Spinal cord (tissue), 10 donors: ENCODE results near the gene KRTAP3-1. TPM values are rescaled to one million over a fixed set of nuclear protein-coding genes. Genes with fewer than 3 reads are reported as not detected.

ENCODE experiments used
- DNase-seq, 6 donors: peaks; one replicate each; pipeline versions ENCODE4 v3.0.0 to v3.0.0-alpha.2; 2013 to 2015; ENCODE audit warnings: low spot score in 6 of 6, low read depth in 4 of 6
- H3K27ac ChIP-seq: one replicate; pipeline ENCODE4 v1.5.1; 2013; ENCODE audit warnings: low read depth, low read length, control low read depth
- H3K27me3 ChIP-seq: one replicate; pipeline ENCODE4 v1.6.1; 2013; ENCODE audit warnings: low read length; ENCODE audit not compliant: control insufficient read depth, insufficient read depth
- H3K36me3 ChIP-seq: one replicate; pipeline ENCODE4 v1.6.1; 2013; ENCODE audit warnings: low read length; ENCODE audit not compliant: control insufficient read depth, insufficient read depth
- H3K4me1 ChIP-seq: one replicate; pipeline ENCODE4 v1.6.1; 2013; ENCODE audit warnings: low read length; ENCODE audit not compliant: control insufficient read depth, insufficient read depth
- H3K4me3 ChIP-seq: one replicate; pipeline ENCODE4 v1.5.1; 2013; ENCODE audit warnings: low read depth, low read length, control low read depth
- H3K9me3 ChIP-seq: one replicate; pipeline ENCODE4 v1.6.1; 2013; ENCODE audit warnings: low read length; ENCODE audit not compliant: control insufficient read depth, insufficient read depth
- WGBS: methylation state at CpG from one replicate; pipeline ENCODE4 v1.1.5; 2013; ENCODE audit warnings: missing lambda C conversion rate; ENCODE audit not compliant: insufficient coverage; 5-methylcytosine and 5-hydroxymethylcytosine counted together
- polyA plus RNA-seq, 2 donors: library from polyadenylated mRNA; unstranded; fragments of 120-200 nt; gene quantifications; one replicate each; pipeline ENCODE4 v1.2.1, GENCODE V29; 2013; ENCODE audit not compliant: insufficient read length in 2 of 2
- small RNA-seq: library from RNA; depleted of rRNA; stranded (forward); fragments of <200 nt; gene quantifications from one replicate; pipeline ENCODE3, GENCODE V24; 2014; ENCODE audit warnings: low replicate concordance
- total RNA-seq, 2 donors: library from RNA; depleted of rRNA in 1 of 2; stranded (reverse); fragments of 120-200 nt in 1 of 2; fragments of >200 nt in 1 of 2; gene quantifications; one replicate each; pipeline versions ENCODE4 v1.2.3 to v1.2.4, GENCODE V29; 2013 to 2014
- donor health status: healthy.

The KRTAP3-1 gene
- total and polyA plus RNA-seq, 4 donors: not detected

DNA sequence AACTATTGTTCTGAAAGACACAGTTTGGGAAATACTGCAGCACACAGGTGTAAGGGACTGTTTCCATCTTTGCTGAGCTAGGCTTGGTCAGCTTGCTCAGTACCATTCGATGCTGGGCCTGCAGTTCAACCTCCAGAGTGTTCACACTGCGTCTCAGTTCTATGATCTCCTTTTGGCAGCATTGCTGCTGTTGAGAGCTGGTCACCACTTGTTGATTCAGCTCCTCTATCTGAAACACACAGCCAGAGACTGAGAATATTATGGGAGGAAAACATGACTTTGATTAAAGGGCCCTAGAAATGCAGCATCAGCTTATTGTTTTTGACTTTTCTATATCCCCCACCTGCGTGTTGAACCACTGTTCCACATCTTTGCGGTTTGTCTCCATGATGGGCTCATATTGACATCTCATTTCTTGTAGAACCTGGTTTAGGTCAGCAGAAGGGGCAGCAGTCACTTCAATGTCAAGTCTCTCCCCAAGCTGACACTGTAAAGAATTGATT is 46.8 kb downstream of the KRTAP3-1 start:
- Histone ChIP-seq H3K27me3 (no peaks in the 10 kb centered on the region), H3K4me1 (no peaks in the 10 kb centered on the region), H3K36me3 (no peaks in the 10 kb centered on the region), H3K9me3 (no peaks in the 10 kb centered on the region), H3K4me3 (no peak overlapping the region), H3K27ac (no peak overlapping the region)
- 90% methylated on average over 2 of the region's 4 CpGs for WGBS
- DNase-seq: no peak

DNA sequence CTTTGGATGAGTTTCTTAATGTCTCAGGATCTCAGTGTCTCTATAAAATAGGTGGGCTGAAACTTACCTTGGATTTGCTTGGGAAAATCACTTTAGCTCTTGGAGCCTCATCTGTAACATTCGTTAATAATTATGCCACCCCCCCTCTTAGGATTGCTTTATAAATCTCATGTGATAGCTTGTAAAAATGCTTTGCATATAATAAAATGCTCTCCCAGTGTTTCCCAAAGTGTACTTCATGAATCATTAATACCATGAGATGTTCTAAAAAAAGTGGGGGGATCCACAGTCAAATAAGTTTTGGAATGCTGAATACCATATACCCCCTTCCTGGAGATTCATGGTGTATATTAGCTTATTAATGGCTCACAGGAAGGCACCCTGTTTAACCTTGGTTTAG is 47.3 kb downstream of the KRTAP3-1 start:
- no peak overlapping the region for H3K27ac ChIP-seq
- H3K36me3 ChIP-seq: no peaks in the 10 kb centered on the region
- no peaks in the 10 kb centered on the region for H3K4me1 ChIP-seq
- no peaks in the 10 kb centered on the region for H3K9me3 ChIP-seq
- no CpG with 5 or more reads among the region's 1 CpG for WGBS
- H3K27me3 ChIP-seq: no peaks in the 10 kb centered on the region
- no peak overlapping the region for H3K4me3 ChIP-seq
- no peak for DNase-seq

DNA sequence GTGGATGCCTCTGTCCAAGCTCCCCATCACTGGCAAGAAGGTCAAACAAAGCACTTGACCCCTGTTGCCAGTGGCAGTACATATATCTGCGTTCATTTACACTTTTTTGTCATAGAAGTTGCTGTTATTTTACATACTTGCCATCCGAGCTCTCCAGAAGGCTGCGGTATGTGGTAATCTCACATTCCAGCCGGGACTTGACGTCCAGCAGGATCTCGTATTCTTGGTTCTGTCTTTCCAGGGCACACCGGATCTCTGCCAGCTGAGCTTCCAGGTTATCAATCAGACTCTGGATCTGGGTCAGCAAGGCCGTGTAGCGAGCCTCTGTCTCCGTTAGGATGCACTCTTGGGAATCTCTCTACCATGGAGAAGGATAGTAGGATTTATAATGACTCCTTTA is 48.8 kb downstream of the KRTAP3-1 start:
- Histone ChIP-seq H3K9me3 (no peaks in the 10 kb centered on the region), H3K27ac (no peak overlapping the region), H3K4me1 (no peaks in the 10 kb centered on the region), H3K27me3 (no peaks in the 10 kb centered on the region), H3K36me3 (no peaks in the 10 kb centered on the region), H3K4me3 (no peak overlapping the region)
- DNase-seq: no peak
- 96% methylated on average over 7 of the region's 10 CpGs for WGBS

Small RNAs within 50 kb of the gene (small RNA-seq; reads per million reads assigned to genes)
- gene KRTAP3-4P: not detected

Other genes starting within 250 kb of the KRTAP3-1 start
Only the 30 nearest of the 37 such genes appear.
- gene KRT28, start 209.2 kb downstream of the KRTAP3-1 start, total RNA-seq: not detected
- gene KRT28, start 209.2 kb downstream of the KRTAP3-1 start, polyA plus RNA-seq: not detected
- 10 to 100 TPM in 1 of 2 donors, 1 to 10 TPM in 1; 4.3 to 17.5 TPM for gene KRT10, start 186.5 kb downstream of the KRTAP3-1 start, total RNA-seq
- 10 to 100 TPM; 62.6 to 65.0 TPM for gene KRT10, start 186.5 kb downstream of the KRTAP3-1 start, polyA plus RNA-seq
- gene KRT12, start 141.9 kb downstream of the KRTAP3-1 start, total RNA-seq: under 1 TPM in 1 of 2 donors, not detected in 1; 0.40 TPM
- gene KRT12, start 141.9 kb downstream of the KRTAP3-1 start, polyA plus RNA-seq: not detected
- not detected for gene KRT20, start 123.9 kb downstream of the KRTAP3-1 start, total RNA-seq
- not detected for gene KRT20, start 123.9 kb downstream of the KRTAP3-1 start, polyA plus RNA-seq
- 1 to 10 TPM in 1 of 2 donors, under 1 TPM in 1; 0.33 to 1.2 TPM for gene KRT23, start 71.5 kb downstream of the KRTAP3-1 start, total RNA-seq
- gene KRT23, start 71.5 kb downstream of the KRTAP3-1 start, polyA plus RNA-seq: under 1 TPM in 1 of 2 donors, not detected in 1; 0.56 TPM
- not detected for gene KRT39, start 42.2 kb downstream of the KRTAP3-1 start, total RNA-seq
- gene KRT39, start 42.2 kb downstream of the KRTAP3-1 start, polyA plus RNA-seq: not detected
- under 1 TPM in 1 of 2 donors, not detected in 1; 0.40 TPM for gene KRT40, start 24.8 kb downstream of the KRTAP3-1 start, total RNA-seq
- under 1 TPM; 0.27 to 0.33 TPM for gene KRT40, start 24.8 kb downstream of the KRTAP3-1 start, polyA plus RNA-seq
- not detected for gene KRTAP3-3, start 15.0 kb downstream of the KRTAP3-1 start, total RNA-seq
- gene KRTAP3-3, start 15.0 kb downstream of the KRTAP3-1 start, polyA plus RNA-seq: not detected
- not detected for gene KRTAP3-2, start 9.2 kb downstream of the KRTAP3-1 start, total RNA-seq
- not detected for gene KRTAP3-2, start 9.2 kb downstream of the KRTAP3-1 start, polyA plus RNA-seq
- not detected for gene KRTAP1-5, start 18.1 kb upstream of the KRTAP3-1 start, total RNA-seq
- gene KRTAP1-5, start 18.1 kb upstream of the KRTAP3-1 start, polyA plus RNA-seq: not detected
- gene KRTAP1-4, start 21.1 kb upstream of the KRTAP3-1 start, total RNA-seq: not detected
- not detected for gene KRTAP1-4, start 21.1 kb upstream of the KRTAP3-1 start, polyA plus RNA-seq
- not detected for gene KRTAP1-3, start 25.7 kb upstream of the KRTAP3-1 start, total RNA-seq
- gene KRTAP1-3, start 25.7 kb upstream of the KRTAP3-1 start, polyA plus RNA-seq: not detected
- not detected for gene KRTAP1-1, start 32.3 kb upstream of the KRTAP3-1 start, total RNA-seq
- not detected for gene KRTAP1-1, start 32.3 kb upstream of the KRTAP3-1 start, polyA plus RNA-seq
- gene KRTAP2-1, start 38.2 kb upstream of the KRTAP3-1 start, total RNA-seq: not detected
- gene KRTAP2-1, start 38.2 kb upstream of the KRTAP3-1 start, polyA plus RNA-seq: not detected
- not detected for gene KRTAP2-2, start 46.1 kb upstream of the KRTAP3-1 start, total RNA-seq
- gene KRTAP2-2, start 46.1 kb upstream of the KRTAP3-1 start, polyA plus RNA-seq: not detected
- gene KRTAP2-3, start 51.0 kb upstream of the KRTAP3-1 start, total RNA-seq: not detected
- gene KRTAP2-3, start 51.0 kb upstream of the KRTAP3-1 start, polyA plus RNA-seq: not detected
- not detected for gene KRTAP2-4, start 56.8 kb upstream of the KRTAP3-1 start, total RNA-seq
- not detected for gene KRTAP2-4, start 56.8 kb upstream of the KRTAP3-1 start, polyA plus RNA-seq
- gene KRTAP4-7, start 75.0 kb upstream of the KRTAP3-1 start, total RNA-seq: not detected
- not detected for gene KRTAP4-7, start 75.0 kb upstream of the KRTAP3-1 start, polyA plus RNA-seq
- gene KRTAP4-8, start 89.0 kb upstream of the KRTAP3-1 start, total RNA-seq: not detected
- not detected for gene KRTAP4-8, start 89.0 kb upstream of the KRTAP3-1 start, polyA plus RNA-seq
- not detected for gene KRTAP4-16, start 93.1 kb upstream of the KRTAP3-1 start, total RNA-seq
- gene KRTAP4-16, start 93.1 kb upstream of the KRTAP3-1 start, polyA plus RNA-seq: not detected
- gene KRTAP4-9, start 96.3 kb upstream of the KRTAP3-1 start, total RNA-seq: not detected
- not detected for gene KRTAP4-9, start 96.3 kb upstream of the KRTAP3-1 start, polyA plus RNA-seq
- gene KRTAP4-11, start 109.2 kb upstream of the KRTAP3-1 start, total RNA-seq: not detected
- gene KRTAP4-11, start 109.2 kb upstream of the KRTAP3-1 start, polyA plus RNA-seq: not detected
- gene KRTAP4-12, start 115.1 kb upstream of the KRTAP3-1 start, total RNA-seq: not detected
- gene KRTAP4-12, start 115.1 kb upstream of the KRTAP3-1 start, polyA plus RNA-seq: not detected
- not detected for gene KRTAP4-6, start 131.4 kb upstream of the KRTAP3-1 start, total RNA-seq
- not detected for gene KRTAP4-6, start 131.4 kb upstream of the KRTAP3-1 start, polyA plus RNA-seq
- not detected for gene KRTAP4-5, start 140.7 kb upstream of the KRTAP3-1 start, total RNA-seq
- gene KRTAP4-5, start 140.7 kb upstream of the KRTAP3-1 start, polyA plus RNA-seq: not detected
- gene KRTAP4-4, start 151.6 kb upstream of the KRTAP3-1 start, total RNA-seq: not detected
- not detected for gene KRTAP4-4, start 151.6 kb upstream of the KRTAP3-1 start, polyA plus RNA-seq
- gene KRTAP4-3, start 159.1 kb upstream of the KRTAP3-1 start, total RNA-seq: not detected
- gene KRTAP4-3, start 159.1 kb upstream of the KRTAP3-1 start, polyA plus RNA-seq: not detected
- not detected for gene KRTAP4-2, start 169.1 kb upstream of the KRTAP3-1 start, total RNA-seq
- not detected for gene KRTAP4-2, start 169.1 kb upstream of the KRTAP3-1 start, polyA plus RNA-seq
- not detected for gene KRTAP4-1, start 175.8 kb upstream of the KRTAP3-1 start, total RNA-seq
- not detected for gene KRTAP4-1, start 175.8 kb upstream of the KRTAP3-1 start, polyA plus RNA-seq
- gene KRTAP9-1, start 180.8 kb upstream of the KRTAP3-1 start, total RNA-seq: not detected
- gene KRTAP9-1, start 180.8 kb upstream of the KRTAP3-1 start, polyA plus RNA-seq: not detected